ENCODE data around the gene RELB.

DNA sequence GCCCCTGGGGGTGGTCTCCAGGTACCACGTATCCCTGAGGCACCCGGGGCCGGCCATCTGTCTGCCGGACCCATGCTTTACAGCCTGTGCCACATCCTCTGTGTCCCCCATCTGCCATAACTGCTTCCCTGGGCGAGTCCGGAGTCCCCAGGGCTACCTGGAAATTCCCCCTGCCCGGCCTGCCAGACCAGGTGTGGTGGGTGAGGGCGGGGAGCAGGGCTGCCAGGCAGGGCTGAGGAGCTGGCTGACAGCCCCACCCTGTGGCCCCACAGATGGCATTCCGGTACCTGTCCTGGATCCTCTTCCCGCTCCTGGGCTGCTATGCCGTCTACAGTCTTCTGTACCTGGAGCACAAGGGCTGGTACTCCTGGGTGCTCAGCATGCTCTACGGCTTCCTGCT lies 10.3 kb upstream of the RELB start:
- TF ChIP-seq, protein P1, sequence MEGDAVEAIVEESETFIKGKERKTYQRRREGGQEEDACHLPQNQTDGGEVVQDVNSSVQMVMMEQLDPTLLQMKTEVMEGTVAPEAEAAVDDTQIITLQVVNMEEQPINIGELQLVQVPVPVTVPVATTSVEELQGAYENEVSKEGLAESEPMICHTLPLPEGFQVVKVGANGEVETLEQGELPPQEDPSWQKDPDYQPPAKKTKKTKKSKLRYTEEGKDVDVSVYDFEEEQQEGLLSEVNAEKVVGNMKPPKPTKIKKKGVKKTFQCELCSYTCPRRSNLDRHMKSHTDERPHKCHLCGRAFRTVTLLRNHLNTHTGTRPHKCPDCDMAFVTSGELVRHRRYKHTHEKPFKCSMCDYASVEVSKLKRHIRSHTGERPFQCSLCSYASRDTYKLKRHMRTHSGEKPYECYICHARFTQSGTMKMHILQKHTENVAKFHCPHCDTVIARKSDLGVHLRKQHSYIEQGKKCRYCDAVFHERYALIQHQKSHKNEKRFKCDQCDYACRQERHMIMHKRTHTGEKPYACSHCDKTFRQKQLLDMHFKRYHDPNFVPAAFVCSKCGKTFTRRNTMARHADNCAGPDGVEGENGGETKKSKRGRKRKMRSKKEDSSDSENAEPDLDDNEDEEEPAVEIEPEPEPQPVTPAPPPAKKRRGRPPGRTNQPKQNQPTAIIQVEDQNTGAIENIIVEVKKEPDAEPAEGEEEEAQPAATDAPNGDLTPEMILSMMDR (IDR thresholded peaks at IDR 0.05): no peak
- no peak for TF ChIP-seq POLR2A (IDR thresholded peaks at IDR 0.05)
